ENCODE data around the gene C22orf23. TPM values are rescaled to one million over a fixed set of nuclear protein-coding genes. Genes with fewer than 3 reads are reported as not detected.

C22orf23 gene
- total RNA-seq, 4 donors from 2014 or later: not detected

GRCh38 chr22:37967637-37968451, 14.4 kb upstream of the C22orf23 start:
- H3K9me3 ChIP-seq: no peaks in the 10 kb centered on the region
- DNase-seq (ENCODE audit: low spot score in 2 of 2): no peak
- peaks cover 16% of the 10 kb centered on the region for H3K4me1 ChIP-seq
- WGBS: 86% methylated on average over 11 of the region's 14 CpGs
- TF ChIP-seq EP300 (IDR thresholded peaks at IDR 0.05) (no peak), POLR2AphosphoS5 (IDR thresholded peaks at IDR 0.05) (no peak), CTCF (IDR thresholded peaks at IDR 0.05) (no peak), POLR2A (IDR thresholded peaks at IDR 0.05) (no peak)
- H3K4me3 ChIP-seq: no peak overlapping the region
- no peak overlapping the region for H3K27ac ChIP-seq
- peaks cover 36% of the 10 kb centered on the region for H3K36me3 ChIP-seq
- no peaks in the 10 kb centered on the region for H3K27me3 ChIP-seq

- peaks cover 43% of the 10 kb centered on the region for H3K36me3 ChIP-seq
- WGBS: 41% methylated on average over 1 of the region's 1 CpG
- no peaks in the 10 kb centered on the region for H3K9me3 ChIP-seq
Observed at GRCh38 chr22:37967147-37967546, 13.7 kb upstream of the C22orf23 start.

DNA sequence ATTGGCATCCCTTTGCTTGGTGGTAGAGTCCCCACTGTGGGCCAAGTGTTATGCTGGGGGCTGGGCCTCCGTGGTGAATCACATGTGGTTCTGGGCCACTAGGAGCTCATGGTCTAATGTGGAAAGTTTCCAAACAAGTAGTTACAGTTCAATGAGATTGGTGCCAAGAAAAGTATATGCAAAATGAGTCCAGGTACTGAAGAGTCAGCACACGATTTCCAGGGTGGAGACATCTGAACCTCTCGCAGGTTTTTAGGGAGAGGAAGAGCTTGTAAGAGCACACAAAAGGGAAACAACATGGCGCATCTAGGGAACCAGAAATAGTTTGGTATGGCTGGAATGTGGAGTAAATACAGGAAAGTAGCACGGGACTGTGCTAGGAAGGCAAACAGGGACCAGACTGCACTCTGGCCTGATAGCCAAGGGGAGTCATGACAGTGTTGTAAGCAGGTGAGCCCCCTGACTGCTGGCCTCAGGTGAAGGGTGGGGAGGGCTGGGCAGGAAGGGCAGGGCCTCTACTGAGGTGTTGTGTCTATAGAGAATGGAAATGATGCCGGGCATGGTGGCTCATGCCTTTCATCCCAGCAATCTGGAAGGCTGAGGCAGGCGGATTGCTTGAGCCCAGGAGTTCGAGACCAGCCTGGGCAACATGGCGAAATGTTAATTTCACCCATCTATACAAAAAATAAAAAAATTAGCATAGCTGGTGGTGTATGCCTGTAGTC, 12.7 kb upstream of the C22orf23 start:
- no peak overlapping the region for H3K27ac ChIP-seq
- WGBS: 72% methylated on average over 9 of the region's 9 CpGs
- H3K4me3 ChIP-seq: no peak overlapping the region
- H3K27me3 ChIP-seq: no peaks in the 10 kb centered on the region
- no peak for TF ChIP-seq EP300 (IDR thresholded peaks at IDR 0.05)
- TF ChIP-seq POLR2AphosphoS5 (IDR thresholded peaks at IDR 0.05): no peak
- DNase-seq (ENCODE audit: low spot score in 2 of 2): no peak
- peaks cover 16% of the 10 kb centered on the region for H3K4me1 ChIP-seq
- peaks cover 53% of the 10 kb centered on the region for H3K36me3 ChIP-seq
- H3K9me3 ChIP-seq: no peaks in the 10 kb centered on the region

More at GRCh38 chr22:37967147-37967546, 13.7 kb upstream of the C22orf23 start:
- TF ChIP-seq EP300 (IDR thresholded peaks at IDR 0.05) (no peak), CTCF (IDR thresholded peaks at IDR 0.05) (no peak), POLR2AphosphoS5 (IDR thresholded peaks at IDR 0.05) (no peak), POLR2A (IDR thresholded peaks at IDR 0.05) (no peak)
- no peak overlapping the region for H3K4me3 ChIP-seq
- H3K4me1 ChIP-seq: peaks cover 16% of the 10 kb centered on the region
- no peak for DNase-seq (ENCODE audit: low spot score in 2 of 2)
- no peaks in the 10 kb centered on the region for H3K27me3 ChIP-seq
- no peak overlapping the region for H3K27ac ChIP-seq

GRCh38 chr22:37961062-37961461, 7.7 kb upstream of the C22orf23 start:
- no peak for DNase-seq (ENCODE audit: low spot score in 2 of 2)
- no peak overlapping the region for H3K4me3 ChIP-seq
- H3K9me3 ChIP-seq: no peaks in the 10 kb centered on the region
- peaks cover 76% of the 10 kb centered on the region for H3K36me3 ChIP-seq
- TF ChIP-seq POLR2A (IDR thresholded peaks at IDR 0.05) (no peak), EP300 (IDR thresholded peaks at IDR 0.05) (no peak), POLR2AphosphoS5 (IDR thresholded peaks at IDR 0.05) (no peak), CTCF (IDR thresholded peaks at IDR 0.05) (no peak)
- no peaks in the 10 kb centered on the region for H3K27me3 ChIP-seq
- WGBS: 97% methylated on average over 4 of the region's 4 CpGs
- peaks cover 9% of the 10 kb centered on the region for H3K4me1 ChIP-seq
- no peak overlapping the region for H3K27ac ChIP-seq

GRCh38 chr22:37959231-37959825, 5.9 kb upstream of the C22orf23 start:
- peaks cover 7% of the 10 kb centered on the region for H3K4me1 ChIP-seq
- TF ChIP-seq POLR2AphosphoS5 (IDR thresholded peaks at IDR 0.05): no peak
- TF ChIP-seq CTCF (IDR thresholded peaks at IDR 0.05): no peak
- TF ChIP-seq POLR2A (IDR thresholded peaks at IDR 0.05): no peak
- no peak for TF ChIP-seq EP300 (IDR thresholded peaks at IDR 0.05)
- H3K27ac ChIP-seq: no peak overlapping the region
- WGBS: 97% methylated on average over 18 of the region's 18 CpGs
- H3K4me3 ChIP-seq: no peak overlapping the region
- no peak for DNase-seq (ENCODE audit: low spot score in 2 of 2)
- H3K36me3 ChIP-seq: peaks cover 76% of the 10 kb centered on the region
- no peaks in the 10 kb centered on the region for H3K9me3 ChIP-seq
- H3K27me3 ChIP-seq: no peaks in the 10 kb centered on the region

All from suprapubic skin (tissue), 4 donors.